Renal cortex interstitium (tissue), 11 donors: Measurements from ENCODE around the gene CREB5. TPM values are rescaled to one million over a fixed set of nuclear protein-coding genes. Genes with fewer than 3 reads are reported as not detected.

Experiments
- DNase-seq, 11 donors: peaks; one replicate each; pipeline ENCODE4 v3.0.0-alpha.2; 2013; ENCODE audit warnings: low read depth in 9 of 11, low spot score in 4 of 11; ENCODE audit errors: extremely low read depth in 1 of 11
- polyA plus RNA-seq, 3 donors: library from polyadenylated mRNA; unstranded; fragments of 120-200 nt; gene quantifications; one replicate each; pipeline ENCODE4 v1.2.1, GENCODE V29; 2013; ENCODE audit not compliant: insufficient read length in 3 of 3

The CREB5 gene
- polyA plus RNA-seq, 3 donors, result 10.3 to 15.8 (median 11.9) TPM

DNA sequence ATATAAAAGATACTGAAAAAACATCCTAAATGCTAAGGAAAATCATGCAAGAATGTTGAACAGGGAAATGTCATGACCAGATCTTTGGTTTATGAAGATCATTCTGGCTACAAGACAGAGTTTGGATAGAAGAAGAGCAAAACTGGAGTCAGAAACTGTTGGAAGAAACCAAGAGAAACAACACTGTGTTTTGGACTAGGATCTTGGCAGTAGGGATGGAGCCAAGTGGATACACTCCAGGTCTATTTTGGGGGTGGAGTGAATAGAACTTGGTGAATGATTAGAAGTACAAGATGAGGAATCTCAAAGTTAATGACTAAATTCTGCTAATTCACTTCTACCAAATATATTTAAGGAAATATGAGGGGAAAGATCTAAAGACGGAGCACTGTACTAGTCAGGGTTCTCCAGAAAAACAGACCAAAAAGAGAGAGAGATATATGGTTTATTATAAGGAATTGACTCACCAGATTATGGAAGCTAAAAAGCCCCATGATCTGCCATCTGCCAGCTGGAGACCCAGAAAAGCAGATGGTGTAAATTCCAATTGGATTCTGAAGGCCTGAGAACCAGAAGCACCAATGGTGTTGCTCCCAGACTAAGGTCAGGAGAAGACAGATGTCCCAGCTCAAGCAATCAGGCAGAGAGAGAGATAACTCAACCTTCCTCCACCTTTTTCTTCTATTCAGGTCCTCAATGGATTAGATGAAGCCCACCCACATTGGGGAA, 290.9 kb downstream of the CREB5 start:
- no peak for DNase-seq

- DNase-seq, result no peak
Observed at GRCh38 chr7:28704706-28705105, 292.4 kb downstream of the CREB5 start.

- DNase-seq, result no peak
Observed at GRCh38 chr7:28705350-28705749, 293.0 kb downstream of the CREB5 start.

DNA sequence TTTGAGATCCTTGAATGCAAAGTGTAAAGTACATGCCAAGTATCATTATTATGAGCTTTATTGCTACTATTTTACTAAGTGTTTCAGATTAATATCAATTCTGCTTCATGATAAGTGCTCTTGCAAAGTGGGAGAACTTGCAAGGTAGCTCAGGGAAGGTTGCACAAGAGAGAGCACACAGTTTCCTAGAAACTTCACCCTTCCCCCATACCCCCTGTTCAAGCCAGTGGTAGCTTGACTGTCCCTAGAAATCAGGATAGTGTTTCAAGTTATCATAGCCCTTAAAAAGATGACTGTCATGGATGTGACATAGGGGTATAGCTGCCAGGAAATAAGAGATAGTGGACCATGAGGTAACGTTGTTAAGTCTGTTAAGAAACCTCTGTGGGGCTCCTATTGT, 294.3 kb downstream of the CREB5 start:
- no peak for DNase-seq

DNA sequence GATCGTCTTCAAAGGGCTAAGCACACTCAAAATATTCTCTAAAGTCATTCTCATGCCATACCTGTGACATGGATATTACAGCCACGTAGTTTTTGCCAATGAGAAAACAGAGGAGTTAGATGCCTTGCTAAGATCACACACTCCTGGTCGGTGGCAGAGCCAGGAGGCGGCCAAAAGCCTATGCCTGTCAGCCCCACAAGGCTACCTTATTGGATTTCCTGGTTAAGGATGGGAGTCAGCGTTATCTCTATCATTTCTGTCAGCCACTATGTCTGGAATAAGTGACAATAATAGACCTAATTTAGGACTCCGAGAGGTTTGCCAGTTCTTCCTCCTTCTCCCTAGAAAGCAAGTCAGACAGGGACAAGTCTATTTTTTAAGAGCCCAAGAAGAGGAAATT, 295.0 kb downstream of the CREB5 start:
- DNase-seq, result no peak

GRCh38 chr7:28708033-28708951, 296.0 kb downstream of the CREB5 start:
- DNase-seq, result no peak

- DNase-seq, result no peak
Observed at GRCh38 chr7:28709748-28710147, 297.4 kb downstream of the CREB5 start.

DNA sequence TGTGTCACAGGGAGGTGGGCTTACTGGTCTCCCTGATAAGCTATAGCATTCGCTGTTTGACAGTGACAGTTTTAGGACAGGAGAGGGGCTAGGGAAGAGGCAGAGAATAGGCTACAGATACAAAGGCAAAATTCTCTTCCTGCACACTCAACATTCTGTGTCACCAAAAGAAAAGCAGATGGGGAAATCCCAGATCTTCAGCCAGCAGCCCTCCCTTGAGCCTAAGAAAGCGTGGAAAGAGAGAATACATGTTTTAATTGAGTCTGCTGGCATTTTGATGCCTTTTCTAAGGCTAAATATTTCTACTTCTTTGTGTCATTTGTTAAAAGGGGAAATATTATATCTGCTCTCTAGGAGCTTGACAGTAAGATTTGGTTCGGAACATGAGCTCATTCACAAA, 298.8 kb downstream of the CREB5 start:
- DNase-seq, result no peak

GRCh38 chr7:28714459-28715120, 302.3 kb downstream of the CREB5 start:
- DNase-seq, result no peak

DNA sequence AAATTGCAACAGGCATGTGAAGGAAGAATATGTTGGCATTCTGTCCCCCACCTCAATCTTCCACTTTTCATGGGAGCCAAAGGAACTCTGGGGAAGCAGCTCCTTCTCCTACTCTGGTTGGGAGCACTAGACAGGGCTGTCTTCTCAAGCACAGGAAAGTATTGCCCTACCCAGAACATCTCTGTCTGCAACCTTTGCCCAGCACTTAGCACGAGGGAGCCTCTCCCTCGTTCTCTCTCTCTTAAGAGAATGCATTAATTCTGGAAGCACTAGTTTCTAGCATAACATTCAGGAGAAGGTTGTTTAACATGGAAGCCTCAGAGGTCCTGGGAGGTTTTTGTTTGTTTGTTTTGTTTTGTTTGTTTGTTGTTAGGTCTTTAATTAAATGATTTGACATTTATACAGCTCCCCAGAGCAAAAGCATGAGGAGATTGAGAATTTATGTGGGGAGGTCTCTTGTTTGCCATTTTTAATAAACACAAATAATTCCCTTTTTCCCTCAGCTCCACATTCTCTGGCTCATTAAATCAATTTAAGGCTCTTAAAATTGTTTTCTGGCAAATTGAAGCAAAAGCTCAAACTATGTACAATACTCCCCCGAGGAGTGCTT, 305.2 kb downstream of the CREB5 start:
- no peak for DNase-seq

DNA sequence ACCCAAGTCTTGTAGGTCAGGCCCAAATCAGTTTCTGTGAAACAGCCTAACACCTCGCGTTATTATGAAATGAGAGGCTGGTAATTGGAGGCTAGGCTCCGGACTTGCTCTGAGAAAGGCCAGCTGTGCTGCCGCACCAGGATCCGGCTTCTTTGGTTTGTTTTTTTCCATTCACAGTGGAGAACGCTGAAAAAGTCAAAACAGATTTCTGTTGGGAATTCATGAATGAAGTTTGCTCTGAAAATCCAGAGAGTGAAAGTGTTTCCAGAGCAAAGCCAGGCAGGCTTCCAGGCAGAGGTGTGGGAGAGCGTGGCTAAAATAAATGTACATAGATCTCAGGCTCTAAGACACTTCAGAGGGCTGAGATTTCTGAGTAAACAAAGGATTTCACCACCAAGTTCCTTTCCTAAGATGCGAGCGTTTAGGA, 305.8 kb downstream of the CREB5 start:
- no peak for DNase-seq

DNA sequence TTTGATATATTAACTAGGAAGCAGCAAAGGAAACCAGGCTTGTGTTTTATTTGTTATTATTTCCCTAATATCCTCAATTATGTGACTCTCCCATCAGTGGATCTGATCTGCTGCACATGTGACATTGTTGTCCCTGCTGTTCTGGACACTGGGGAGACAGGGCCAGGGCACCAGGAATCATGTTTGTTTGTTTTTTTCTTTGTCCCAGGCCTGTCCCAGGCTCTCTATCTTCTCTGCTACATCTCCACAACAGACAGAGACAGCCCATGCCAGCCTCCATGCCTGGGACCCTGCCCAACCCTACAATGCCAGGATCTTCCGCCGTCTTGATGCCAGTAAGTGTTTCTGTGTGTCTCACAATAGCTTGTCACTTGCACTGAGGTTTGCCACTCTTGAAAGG, 306.2 kb downstream of the CREB5 start:
- no peak for DNase-seq

DNA sequence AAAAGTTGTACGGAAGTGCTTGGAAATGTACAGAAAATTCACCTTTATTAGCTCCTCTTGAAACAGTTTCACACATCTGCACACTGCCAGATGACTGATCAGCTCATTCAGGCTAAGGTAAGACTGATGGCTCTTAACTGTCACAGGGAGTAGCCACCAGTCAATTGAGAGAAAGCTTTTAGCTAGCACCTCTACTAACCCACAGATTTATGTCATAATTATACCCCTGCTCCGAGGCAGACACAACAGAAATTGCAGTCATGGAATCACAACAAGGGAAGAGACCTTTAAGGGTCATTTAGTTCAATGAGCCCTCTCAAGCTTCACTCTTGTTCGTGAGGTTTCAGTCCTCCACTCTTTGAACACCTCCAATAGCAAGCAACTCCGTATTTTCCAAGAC, 310.4 kb downstream of the CREB5 start:
- no peak for DNase-seq

- DNase-seq, result no peak
Observed at GRCh38 chr7:28723336-28723735, 311.0 kb downstream of the CREB5 start.

GRCh38 chr7:28724563-28724962, 312.2 kb downstream of the CREB5 start:
- no peak for DNase-seq

- no peak for DNase-seq
Observed at GRCh38 chr7:28725045-28725642, 312.8 kb downstream of the CREB5 start.

DNA sequence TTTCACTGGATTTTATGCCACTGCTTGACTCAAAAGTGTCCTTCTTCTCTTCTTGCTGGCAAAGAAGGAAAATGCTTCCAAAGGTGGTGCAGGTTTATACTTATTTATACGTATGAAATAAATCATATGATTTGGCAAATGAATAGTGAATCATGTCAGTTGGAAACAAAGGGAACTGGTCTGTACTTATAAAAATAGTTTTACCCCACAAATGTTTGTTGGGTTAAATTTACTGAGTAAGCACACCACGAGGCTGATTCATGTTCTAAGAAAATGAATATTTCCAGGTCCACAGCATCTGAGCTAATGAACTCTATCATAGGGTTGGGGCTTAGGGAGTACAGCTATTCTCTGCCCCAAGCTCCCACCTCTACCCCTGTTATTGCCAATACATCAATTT, 313.6 kb downstream of the CREB5 start:
- DNase-seq, result no peak

DNA sequence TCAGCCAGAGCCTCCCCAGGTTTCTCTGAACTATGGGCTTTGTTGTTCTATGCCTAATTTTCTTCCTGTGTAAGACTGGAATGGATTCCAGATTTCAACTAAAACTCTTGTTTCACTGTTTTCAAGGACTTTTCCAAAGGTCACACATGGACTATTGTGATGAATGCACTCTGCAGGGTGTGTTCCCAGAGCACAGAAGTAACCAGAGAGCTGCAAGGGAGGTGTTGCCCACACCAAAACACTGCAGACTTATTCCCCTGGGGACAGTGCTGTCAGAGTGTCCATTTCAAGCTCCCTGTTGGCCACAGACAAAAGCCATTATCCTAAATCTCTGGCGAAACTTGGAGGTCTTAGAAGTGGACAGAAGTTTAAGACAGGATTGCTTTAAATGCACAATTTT, 314.2 kb downstream of the CREB5 start:
- no peak for DNase-seq

GRCh38 chr7:28729281-28729680, 317.0 kb downstream of the CREB5 start:
- DNase-seq, result no peak
